ENCODE measurements around the gene ARHGAP9. TPM values are rescaled to one million over a fixed set of nuclear protein-coding genes. Genes with fewer than 3 reads are reported as not detected.
A peak's percentile ranks its signal among the peaks of the same experiment; 100 is the strongest.
"Not testable (repeated sequence)": the region's sequence is repeated elsewhere in the genome, so short reads cannot be mapped to it uniquely, and the experiment has no call there.

Gene ARHGAP9
- total and polyA plus RNA-seq, 8 donors, result 2.3 to 28.1 (median 6.7) TPM; not detected in 1

DNA sequence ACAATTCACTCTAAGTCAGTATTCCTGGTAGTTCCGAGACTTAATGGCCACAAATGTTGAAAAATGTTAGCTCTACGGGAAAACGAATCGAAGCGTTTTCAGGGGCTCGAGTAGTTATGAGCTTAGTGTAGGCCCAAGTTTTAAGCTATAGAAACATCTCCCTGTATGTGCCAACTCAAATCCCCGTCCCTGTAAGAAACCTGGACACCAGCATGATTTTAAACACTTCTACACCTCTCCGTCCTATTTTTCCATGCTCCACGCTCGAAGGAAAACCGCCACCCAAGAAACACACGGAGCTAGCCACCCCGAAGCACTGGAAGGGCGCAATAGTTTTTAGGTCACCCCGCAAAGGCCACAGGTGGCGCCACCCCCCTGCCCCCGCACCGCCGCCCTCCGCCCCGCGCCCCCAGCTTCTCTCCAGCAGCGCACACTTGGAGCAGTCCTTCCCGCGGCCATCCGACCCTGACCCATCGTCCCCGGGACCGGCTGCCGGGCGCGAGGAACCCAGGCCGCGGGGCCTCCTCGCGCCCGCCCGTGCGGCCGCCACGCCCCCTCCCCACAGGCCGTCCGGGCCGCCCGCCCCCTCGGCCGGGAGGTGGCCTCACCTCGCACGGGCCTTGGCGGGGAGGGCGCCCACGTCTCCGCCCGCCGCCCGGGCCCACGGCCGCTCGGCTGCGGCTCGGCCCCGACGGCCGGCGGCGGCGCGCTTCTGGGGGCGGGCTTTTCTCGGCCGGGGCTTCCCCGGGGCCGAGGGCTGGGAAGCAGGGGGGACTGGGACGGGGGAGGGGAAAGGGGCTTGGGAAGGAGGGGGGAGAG lies 49.3 kb downstream of the ARHGAP9 start:
- H3K27me3 ChIP-seq, result no peaks in the 10 kb centered on the region
- H3K9me3 ChIP-seq, result no peaks in the 10 kb centered on the region
- H3K4me1 ChIP-seq, result peaks cover 9 to 26% (median 18%) of the 10 kb centered on the region in 4 donors
- WGBS, 5 donors, result 0 to 1% (median 1%) methylated on average over 24 to 74 of the region's 74 CpGs
- no peak for TF ChIP-seq EP300 (IDR thresholded peaks at IDR 0.05)
- TF ChIP-seq, protein P1, sequence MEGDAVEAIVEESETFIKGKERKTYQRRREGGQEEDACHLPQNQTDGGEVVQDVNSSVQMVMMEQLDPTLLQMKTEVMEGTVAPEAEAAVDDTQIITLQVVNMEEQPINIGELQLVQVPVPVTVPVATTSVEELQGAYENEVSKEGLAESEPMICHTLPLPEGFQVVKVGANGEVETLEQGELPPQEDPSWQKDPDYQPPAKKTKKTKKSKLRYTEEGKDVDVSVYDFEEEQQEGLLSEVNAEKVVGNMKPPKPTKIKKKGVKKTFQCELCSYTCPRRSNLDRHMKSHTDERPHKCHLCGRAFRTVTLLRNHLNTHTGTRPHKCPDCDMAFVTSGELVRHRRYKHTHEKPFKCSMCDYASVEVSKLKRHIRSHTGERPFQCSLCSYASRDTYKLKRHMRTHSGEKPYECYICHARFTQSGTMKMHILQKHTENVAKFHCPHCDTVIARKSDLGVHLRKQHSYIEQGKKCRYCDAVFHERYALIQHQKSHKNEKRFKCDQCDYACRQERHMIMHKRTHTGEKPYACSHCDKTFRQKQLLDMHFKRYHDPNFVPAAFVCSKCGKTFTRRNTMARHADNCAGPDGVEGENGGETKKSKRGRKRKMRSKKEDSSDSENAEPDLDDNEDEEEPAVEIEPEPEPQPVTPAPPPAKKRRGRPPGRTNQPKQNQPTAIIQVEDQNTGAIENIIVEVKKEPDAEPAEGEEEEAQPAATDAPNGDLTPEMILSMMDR (IDR thresholded peaks at IDR 0.05), result no peak
- no peak for TF ChIP-seq POLR2AphosphoS5 (IDR thresholded peaks at IDR 0.05)
- no peak for TF ChIP-seq POLR2A (IDR thresholded peaks at IDR 0.05)
- intact Hi-C loops (cut with DNase I; ENCODE audit: low total_unique reads), result no loop called here
- peak overlapping the region; percentile 67 to 83 (median 76) for H3K4me3 ChIP-seq
- H3K27ac ChIP-seq, result peak overlapping the region; percentile 91 to 99 (median 95)
- DNase-seq, result peak in 1 of 2 donors; percentile 47
- peaks cover 0 to 7% (median 6%) of the 10 kb centered on the region in 4 donors for H3K36me3 ChIP-seq

DNA sequence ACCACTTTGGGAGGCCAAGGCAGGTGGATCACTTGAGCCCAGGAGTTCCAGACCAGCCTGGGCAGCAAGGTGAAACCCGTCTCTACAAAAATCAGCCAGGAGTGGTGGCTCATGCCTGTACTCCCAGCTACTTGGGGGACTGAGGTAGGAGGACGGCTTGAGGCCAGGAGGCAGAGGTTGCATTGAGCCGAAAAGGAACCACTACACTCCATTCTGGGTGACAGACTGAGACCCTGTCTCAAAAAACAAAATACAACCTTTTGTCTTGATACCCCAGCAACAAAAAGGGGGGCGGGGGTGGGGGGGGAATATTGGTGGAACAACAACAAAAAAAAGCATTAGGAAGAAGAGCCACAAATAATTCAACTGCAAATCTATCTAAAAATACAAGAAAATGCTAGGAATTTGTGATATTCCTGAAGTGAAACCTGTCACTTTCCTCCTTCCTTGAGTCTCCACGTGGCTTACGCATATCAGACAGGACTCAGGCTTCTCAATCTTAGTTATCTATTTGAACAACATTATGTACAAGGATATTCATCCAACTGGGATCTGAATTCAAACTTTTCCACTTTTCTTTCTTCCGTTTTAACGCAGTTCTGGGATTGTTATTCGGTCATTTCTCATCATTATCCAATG lies 50.1 kb downstream of the ARHGAP9 start:
- H3K4me3 ChIP-seq, result peak overlapping the region; percentile 67 to 83 (median 76)
- DNase-seq, result peak in 1 of 2 donors; percentile 34
- 24 to 31% (median 27%) methylated on average over 9 of the region's 9 CpGs for WGBS, 5 donors
- no peak for TF ChIP-seq EP300 (IDR thresholded peaks at IDR 0.05)
- no peak for TF ChIP-seq POLR2A (IDR thresholded peaks at IDR 0.05)
- TF ChIP-seq, protein P1 (IDR thresholded peaks at IDR 0.05), result no peak
- no peak for TF ChIP-seq POLR2AphosphoS5 (IDR thresholded peaks at IDR 0.05)
- H3K36me3 ChIP-seq, result peaks cover 0 to 11% (median 9%) of the 10 kb centered on the region in 4 donors
- H3K4me1 ChIP-seq, result peaks cover 9 to 26% (median 18%) of the 10 kb centered on the region in 4 donors
- H3K27me3 ChIP-seq, result no peaks in the 10 kb centered on the region
- peak overlapping the region in 4 of 5 donors; percentile 91 to 99 (median 96) for H3K27ac ChIP-seq
- H3K9me3 ChIP-seq, result no peaks in the 10 kb centered on the region
- intact Hi-C loops (cut with DNase I; ENCODE audit: low total_unique reads), result no loop called here

DNA sequence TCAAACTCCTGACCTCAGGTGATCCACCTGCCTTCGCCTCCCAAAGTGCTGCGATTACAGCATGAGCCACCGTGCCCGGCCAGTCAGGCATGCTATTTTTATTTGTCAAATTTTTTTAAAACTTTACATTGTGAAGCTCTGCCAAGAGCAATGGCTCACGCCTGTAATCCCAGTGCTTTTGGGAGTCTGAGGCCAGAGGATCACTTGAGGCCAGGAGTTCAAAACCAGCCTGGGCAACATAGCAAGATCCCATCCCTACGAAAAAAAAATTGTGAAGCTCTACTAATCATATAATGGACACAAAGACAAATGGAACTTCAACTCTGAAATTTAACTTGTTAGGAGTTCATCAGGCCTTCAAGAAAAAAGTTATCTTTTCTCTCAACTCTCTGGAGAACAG lies 50.7 kb downstream of the ARHGAP9 start:
- DNase-seq, result no peak

DNA sequence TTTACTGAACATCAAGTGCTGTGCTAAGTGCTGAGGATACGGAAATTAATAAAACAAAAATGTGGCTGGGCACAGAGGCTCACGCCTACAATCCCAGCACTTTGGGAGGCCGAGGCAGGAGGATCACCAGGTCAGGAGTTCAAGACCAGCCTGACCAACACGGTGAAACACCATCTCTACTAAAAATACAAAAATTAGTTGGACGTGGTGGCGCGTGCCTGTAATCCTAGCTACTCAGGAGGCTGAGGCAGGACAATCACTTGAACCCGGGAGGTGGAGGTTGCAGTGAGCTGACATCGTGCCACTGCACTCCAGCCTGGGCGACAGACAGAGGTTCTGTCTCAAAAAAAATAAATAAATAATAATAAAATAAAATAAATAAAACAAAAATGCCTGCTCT lies 52.7 kb downstream of the ARHGAP9 start:
- H3K4me3 ChIP-seq; intact Hi-C loops (cut with DNase I; ENCODE audit: low total_unique reads); H3K27me3 ChIP-seq; H3K9me3 ChIP-seq; H3K27ac ChIP-seq: not testable (repeated sequence)
- Histone ChIP-seq H3K36me3 (peaks cover 0 to 30% (median 25%) of the 10 kb centered on the region in 4 donors), H3K4me1 (peaks cover 9 to 26% (median 17%) of the 10 kb centered on the region in 4 donors)
- DNase-seq, result peak in 1 of 2 donors; percentile 18
- 95 to 97% (median 96%) methylated on average over 10 of the region's 10 CpGs for WGBS, 5 donors

More for the DNA sequence above, 50.7 kb downstream of the ARHGAP9 start:
- 63 to 75% (median 72%) methylated on average over 6 of the region's 6 CpGs for whole genome bisulfite sequencing, 5 donors
- Histone ChIP-seq H3K27me3 (no peaks in the 10 kb centered on the region), H3K36me3 (peaks cover 0 to 14% (median 10%) of the 10 kb centered on the region in 4 donors), H3K4me1 (peaks cover 9 to 26% (median 18%) of the 10 kb centered on the region in 4 donors), H3K27ac (peak overlapping the region in 3 of 5 donors; percentile 91 to 99 (median 98)), H3K4me3 (no peak overlapping the region), H3K9me3 (no peaks in the 10 kb centered on the region)
- intact Hi-C loops (cut with DNase I; ENCODE audit: low total_unique reads), result no loop called here
- TF ChIP-seq, protein P1 (IDR thresholded peaks at IDR 0.05), result no peak
- TF ChIP-seq POLR2A (IDR thresholded peaks at IDR 0.05), result no peak
- TF ChIP-seq POLR2AphosphoS5 (IDR thresholded peaks at IDR 0.05), result no peak
- TF ChIP-seq EP300 (IDR thresholded peaks at IDR 0.05), result no peak

Small RNAs within 50 kb of the gene (small RNA-seq; reads per million reads assigned to genes)
- 0 to 0.20 (median 0) reads per million in 4 donors for gene MIR616

Other genes with a start within 250 kb of the ARHGAP9 start
- gene STAC3, start 228.7 kb downstream of the ARHGAP9 start, total RNA-seq, result 1 to 10 TPM in 2 of 5 donors, under 1 TPM in 2, not detected in 1; 0.55 to 5.1 (median 1.6) TPM
- 1 to 10 TPM; 1.3 to 3.8 (median 3.5) TPM for gene STAC3, start 228.7 kb downstream of the ARHGAP9 start, polyA plus RNA-seq
- gene R3HDM2, start 48.8 kb downstream of the ARHGAP9 start, total RNA-seq, result 10 to 100 TPM; 22.8 to 64.3 (median 30.5) TPM
- gene R3HDM2, start 48.8 kb downstream of the ARHGAP9 start, polyA plus RNA-seq, result 10 to 100 TPM; 12.4 to 18.6 (median 13.9) TPM
- gene INHBC, start 45.1 kb downstream of the ARHGAP9 start, total RNA-seq, result under 1 TPM in 1 of 5 donors, not detected in 4; 0.37 TPM
- not detected for gene INHBC, start 45.1 kb downstream of the ARHGAP9 start, polyA plus RNA-seq
- not detected for gene INHBE, start 24.6 kb downstream of the ARHGAP9 start, total RNA-seq
- not detected for gene INHBE, start 24.6 kb downstream of the ARHGAP9 start, polyA plus RNA-seq
- gene GLI1, start 20.1 kb downstream of the ARHGAP9 start, total RNA-seq, result 1 to 10 TPM in 1 of 5 donors, under 1 TPM in 4; 0.14 to 4.0 (median 0.58) TPM
- 1 to 10 TPM in 2 of 3 donors, under 1 TPM in 1; 0.53 to 2.7 (median 1.7) TPM for gene GLI1, start 20.1 kb downstream of the ARHGAP9 start, polyA plus RNA-seq
- gene MARS1, start 8.2 kb upstream of the ARHGAP9 start, total RNA-seq, result 1,000 to 10,000 TPM in 1 of 5 donors, 100 to 1,000 TPM in 1, 10 to 100 TPM in 3; 37.3 to 1,821 (median 71.6) TPM
- 10 to 100 TPM; 35.1 to 91.2 (median 51.8) TPM for gene MARS1, start 8.2 kb upstream of the ARHGAP9 start, polyA plus RNA-seq
- 100 to 1,000 TPM in 1 of 5 donors, 10 to 100 TPM in 3, 1 to 10 TPM in 1; 7.5 to 159 (median 36.2) TPM for gene DDIT3, start 40.6 kb upstream of the ARHGAP9 start, total RNA-seq
- 10 to 100 TPM; 49.7 to 83.4 (median 68.7) TPM for gene DDIT3, start 40.6 kb upstream of the ARHGAP9 start, polyA plus RNA-seq
- 100 to 1,000 TPM in 1 of 5 donors, 10 to 100 TPM in 3, 1 to 10 TPM in 1; 4.8 to 129 (median 32.2) TPM for gene MBD6, start 43.0 kb upstream of the ARHGAP9 start, total RNA-seq
- 10 to 100 TPM; 23.2 to 30.9 (median 28.7) TPM for gene MBD6, start 43.0 kb upstream of the ARHGAP9 start, polyA plus RNA-seq
- 100 to 1,000 TPM in 3 of 5 donors, 10 to 100 TPM in 2; 28.6 to 177 (median 102) TPM for gene DCTN2, start 67.3 kb upstream of the ARHGAP9 start, total RNA-seq
- gene DCTN2, start 67.3 kb upstream of the ARHGAP9 start, polyA plus RNA-seq, result 100 to 1,000 TPM in 2 of 3 donors, 10 to 100 TPM in 1; 90.0 to 168 (median 110) TPM
- gene KIF5A, start 70.2 kb upstream of the ARHGAP9 start, total RNA-seq, result 1 to 10 TPM in 4 of 5 donors, not detected in 1; 1.3 to 2.3 (median 1.6) TPM
- under 1 TPM; 0.19 to 0.40 (median 0.31) TPM for gene KIF5A, start 70.2 kb upstream of the ARHGAP9 start, polyA plus RNA-seq
- 100 to 1,000 TPM in 1 of 5 donors, 10 to 100 TPM in 4; 15.9 to 116 (median 46.1) TPM for gene PIP4K2C, start 111.3 kb upstream of the ARHGAP9 start, total RNA-seq
- 10 to 100 TPM; 14.1 to 39.7 (median 20.1) TPM for gene PIP4K2C, start 111.3 kb upstream of the ARHGAP9 start, polyA plus RNA-seq
- gene DTX3, start 125.0 kb upstream of the ARHGAP9 start, total RNA-seq, result 10 to 100 TPM in 3 of 5 donors, 1 to 10 TPM in 2; 5.2 to 49.6 (median 14.3) TPM
- 10 to 100 TPM; 14.6 to 26.9 (median 17.1) TPM for gene DTX3, start 125.0 kb upstream of the ARHGAP9 start, polyA plus RNA-seq
- gene ARHGEF25, start 131.6 kb upstream of the ARHGAP9 start, total RNA-seq, result 100 to 1,000 TPM in 1 of 5 donors, 10 to 100 TPM in 4; 18.7 to 220 (median 31.8) TPM
- gene ARHGEF25, start 131.6 kb upstream of the ARHGAP9 start, polyA plus RNA-seq, result 10 to 100 TPM; 22.5 to 48.4 (median 24.8) TPM
- 1 to 10 TPM in 1 of 5 donors, not detected in 4; 1.1 TPM for gene B4GALNT1, start 153.3 kb upstream of the ARHGAP9 start, total RNA-seq
- under 1 TPM; 0.31 to 0.75 (median 0.60) TPM for gene B4GALNT1, start 153.3 kb upstream of the ARHGAP9 start, polyA plus RNA-seq
- 100 to 1,000 TPM; 135 to 408 (median 192) TPM for gene OS9, start 214.3 kb upstream of the ARHGAP9 start, total RNA-seq
- gene OS9, start 214.3 kb upstream of the ARHGAP9 start, polyA plus RNA-seq, result 100 to 1,000 TPM in 2 of 3 donors, 10 to 100 TPM in 1; 85.8 to 171 (median 137) TPM

All from stomach (tissue), 9 donors.